GM12864 (cell line): Measurements from ENCODE around the gene TMEM233.

Source experiments
- DNase-seq: peaks from one replicate; pipeline ENCODE4 v3.0.0-alpha.2; 2011; ENCODE audit warnings: low read depth
- H3K4me3 ChIP-seq: 2 replicates; pipeline ENCODE4 v1.5.1; 2011; ENCODE audit warnings: mild to moderate bottlenecking, low read depth, low read length, control low read depth
- CTCF ChIP-seq: IDR thresholded peaks from 2 replicates; pipeline ENCODE4 v1.5.1; 2011; ENCODE audit warnings: low read depth, mild to moderate bottlenecking, moderate library complexity, low read length, control low read depth, inconsistent platforms; ENCODE audit errors: missing control alignments

The TMEM233 gene

GRCh38 chr12:119570771-119571170 lies 22.8 kb upstream of the TMEM233 start:
- H3K4me3 ChIP-seq: no peak overlapping the region
- no peak for DNase-seq
- TF ChIP-seq CTCF: no peak

- DNase-seq: no peak
- no peak overlapping the region for H3K4me3 ChIP-seq
- no peak for TF ChIP-seq CTCF
Observed at GRCh38 chr12:119573086-119573485, 20.5 kb upstream of the TMEM233 start.

- DNase-seq: no peak
- no peak overlapping the region for H3K4me3 ChIP-seq
- no peak for TF ChIP-seq CTCF
Observed at GRCh38 chr12:119574255-119574654, 19.3 kb upstream of the TMEM233 start.

GRCh38 chr12:119576118-119576810 lies 17.3 kb upstream of the TMEM233 start:
- no peak for TF ChIP-seq CTCF
- no peak for DNase-seq
- H3K4me3 ChIP-seq: no peak overlapping the region

GRCh38 chr12:119576915-119577314 lies 16.7 kb upstream of the TMEM233 start:
- no peak for TF ChIP-seq CTCF
- no peak for DNase-seq
- no peak overlapping the region for H3K4me3 ChIP-seq

GRCh38 chr12:119578112-119578511 lies 15.5 kb upstream of the TMEM233 start:
- no peak for DNase-seq
- H3K4me3 ChIP-seq: no peak overlapping the region
- no peak for TF ChIP-seq CTCF

GRCh38 chr12:119589097-119589496 lies 4.5 kb upstream of the TMEM233 start:
- no peak for TF ChIP-seq CTCF
- no peak for DNase-seq
- H3K4me3 ChIP-seq: no peak overlapping the region
